GM23338 (cell line): ENCODE data around the gene PRR12. TPM values are rescaled to one million over a fixed set of nuclear protein-coding genes. Genes with fewer than 3 reads are reported as not detected.

Source experiments
- ATAC-seq: fragments of 200-7000 bp; cut with Tn5 transposase; 3 replicates; pipeline ENCODE4 v1.9.1; 2020
- DNase-seq: peaks from one replicate; pipeline ENCODE4 v3.0.0-alpha.2; 2015; ENCODE audit warnings: low spot score
- H2AFZ ChIP-seq: fragments of 200-600 bp; sonication (generic); 2 replicates; pipeline ENCODE4 v1.8.0; 2016; ENCODE audit warnings: antibody characterized with exemption, mild to moderate bottlenecking, moderate library complexity
- H3F3A ChIP-seq: fragments of 200-600 bp; sonication (generic); replicated peaks from 2 replicates; pipeline ENCODE4 v1.8.0; 2017; ENCODE audit warnings: antibody characterized with exemption, mixed run types, low read depth
- H3K27ac ChIP-seq: fragments of 200-600 bp; sonication (generic); 2 replicates; pipeline ENCODE4 v1.6.1; 2016; ENCODE audit warnings: low read depth
- H3K27me3 ChIP-seq: fragments of 200-600 bp; sonication (generic); 2 replicates; pipeline ENCODE4 v1.8.0; 2016; ENCODE audit warnings: mild to moderate bottlenecking, mixed run types, moderate library complexity; ENCODE audit not compliant: insufficient read depth
- H3K36me3 ChIP-seq: fragments of 200-600 bp; sonication (generic); 2 replicates; pipeline ENCODE4 v1.8.0; 2016; ENCODE audit warnings: mild to moderate bottlenecking; ENCODE audit not compliant: insufficient read depth
- H3K4me1 ChIP-seq: fragments of 200-600 bp; sonication (generic); 2 replicates; pipeline ENCODE4 v1.8.0; 2016; ENCODE audit warnings: mild to moderate bottlenecking, moderate library complexity; ENCODE audit not compliant: insufficient read depth
- H3K4me2 ChIP-seq: fragments of 200-600 bp; sonication (generic); 2 replicates; pipeline ENCODE4 v1.7.1; 2017; ENCODE audit warnings: mixed run types
- H3K4me3 ChIP-seq: fragments of 200-600 bp; sonication (generic); 2 replicates; pipeline ENCODE4 v1.6.1; 2016; ENCODE audit warnings: mixed run types
- H3K79me2 ChIP-seq: fragments of 200-600 bp; sonication (generic); replicated peaks from 2 replicates; pipeline ENCODE4 v1.8.0; 2017; ENCODE audit warnings: mild to moderate bottlenecking; ENCODE audit not compliant: insufficient read depth
- H3K9me2 ChIP-seq: fragments of 200-600 bp; sonication (generic); 2 replicates; pipeline ENCODE4 v1.8.0; 2017; ENCODE audit not compliant: insufficient read depth
- H4K20me1 ChIP-seq: fragments of 200-600 bp; sonication (generic); replicated peaks from 2 replicates; pipeline ENCODE4 v1.8.0; 2017; ENCODE audit warnings: mild to moderate bottlenecking; ENCODE audit not compliant: insufficient read depth
- H3K27ac Mint-ChIP-seq: 2 replicates; pipeline ENCODE4 v1.8.0; 2020; ENCODE audit warnings: inconsistent platforms, mild to moderate bottlenecking, moderate library complexity, mixed read lengths
- H3K27me3 Mint-ChIP-seq: 3 replicates; pipeline ENCODE4 v1.8.0; 2022; ENCODE audit warnings: low read depth, mild to moderate bottlenecking, moderate library complexity, mixed read lengths, inconsistent platforms; ENCODE audit not compliant: insufficient read depth, poor library complexity
- H3K36me3 Mint-ChIP-seq: 3 replicates; pipeline ENCODE4 v1.8.0; 2021; ENCODE audit warnings: low read depth, mild to moderate bottlenecking, inconsistent platforms, moderate library complexity, mixed read lengths
- H3K4me1 Mint-ChIP-seq: 3 replicates; pipeline ENCODE4 v1.8.0; 2020; ENCODE audit warnings: mild to moderate bottlenecking, inconsistent platforms, mixed read lengths
- H3K4me3 Mint-ChIP-seq: 3 replicates; pipeline ENCODE4 v1.8.0; 2021; ENCODE audit warnings: moderate library complexity, mild to moderate bottlenecking, inconsistent platforms, mixed read lengths
- H3K9me3 Mint-ChIP-seq: 3 replicates; pipeline ENCODE4 v1.8.0; 2020; ENCODE audit warnings: moderate library complexity, mild to moderate bottlenecking, inconsistent platforms, mixed read lengths
- CREB1 ChIP-seq: fragments of 250-450 bp; sonication (Bioruptor Pico); IDR thresholded peaks from 2 replicates; pipeline ENCODE4 v1.5.0; 2020; ENCODE audit warnings: low read depth, mild to moderate bottlenecking, moderate library complexity
- STAT1 ChIP-seq: IDR thresholded peaks from one replicate; pipeline ENCODE4 v1.6.1; 2016; ENCODE audit warnings: antibody characterized with exemption; ENCODE audit not compliant: unreplicated experiment
- ZNF462 ChIP-seq: fragments of 250-450 bp; sonication (Bioruptor Pico); IDR thresholded peaks from 2 replicates; pipeline ENCODE4 v1.5.0; 2020; ENCODE audit warnings: mild to moderate bottlenecking, moderate library complexity
- polyA plus RNA-seq: library from polyadenylated mRNA; unstranded; fragments of >200 nt; fragmentation: Nextera tagmentation; extraction: Ambion mirVana; gene quantifications from 2 replicates; pipeline ENCODE4 v1.2.1, GENCODE V29; 2016
- total RNA-seq: library from RNA; depleted of rRNA; stranded (reverse); fragments of >200 nt; shearing (Covaris generic); gene quantifications from 2 replicates; pipeline ENCODE4 v1.2.3, GENCODE V29; 2014
- TF ChIP-seq, protein P1 (sequence below), 2 experiments: fragments of 200-600 bp in 1 of 2; sonication (generic) in 1 of 2; conservative IDR thresholded peaks; 2 replicates each; pipeline versions ENCODE4 v1.5.1 to v1.6.1; 2016 to 2017; ENCODE audit warnings: antibody characterized with exemption in 2 of 2, low read depth in 2 of 2, mild to moderate bottlenecking in 2 of 2, moderate library complexity in 1 of 2

The PRR12 gene
- total and polyA plus RNA-seq, 2 experiments from 2014 or later = 8.6 to 41.6 TPM

GRCh38 chr19:49643466-49643865, 52.5 kb downstream of the PRR12 start (continued):
- TF ChIP-seq ZNF462 (CRISPR knock-in tag) (no peak), STAT1 (no peak)
- TF ChIP-seq, protein P1, sequence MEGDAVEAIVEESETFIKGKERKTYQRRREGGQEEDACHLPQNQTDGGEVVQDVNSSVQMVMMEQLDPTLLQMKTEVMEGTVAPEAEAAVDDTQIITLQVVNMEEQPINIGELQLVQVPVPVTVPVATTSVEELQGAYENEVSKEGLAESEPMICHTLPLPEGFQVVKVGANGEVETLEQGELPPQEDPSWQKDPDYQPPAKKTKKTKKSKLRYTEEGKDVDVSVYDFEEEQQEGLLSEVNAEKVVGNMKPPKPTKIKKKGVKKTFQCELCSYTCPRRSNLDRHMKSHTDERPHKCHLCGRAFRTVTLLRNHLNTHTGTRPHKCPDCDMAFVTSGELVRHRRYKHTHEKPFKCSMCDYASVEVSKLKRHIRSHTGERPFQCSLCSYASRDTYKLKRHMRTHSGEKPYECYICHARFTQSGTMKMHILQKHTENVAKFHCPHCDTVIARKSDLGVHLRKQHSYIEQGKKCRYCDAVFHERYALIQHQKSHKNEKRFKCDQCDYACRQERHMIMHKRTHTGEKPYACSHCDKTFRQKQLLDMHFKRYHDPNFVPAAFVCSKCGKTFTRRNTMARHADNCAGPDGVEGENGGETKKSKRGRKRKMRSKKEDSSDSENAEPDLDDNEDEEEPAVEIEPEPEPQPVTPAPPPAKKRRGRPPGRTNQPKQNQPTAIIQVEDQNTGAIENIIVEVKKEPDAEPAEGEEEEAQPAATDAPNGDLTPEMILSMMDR (conservative IDR thresholded peaks at IDR 0.05; ENCODE audit: low read depth in 2 of 2) = no peak

- no peak overlapping the region for H3K4me2 ChIP-seq
- TF ChIP-seq, protein P1 (conservative IDR thresholded peaks at IDR 0.05; ENCODE audit: low read depth in 2 of 2) = no peak
- TF ChIP-seq ZNF462 (CRISPR knock-in tag) = no peak
- no peak for TF ChIP-seq CREB1 (CRISPR knock-in tag)
- ATAC-seq (no peak), DNase-seq (no peak)
- peaks cover 13% of the 10 kb centered on the region for H4K20me1 ChIP-seq
- H3K79me2 ChIP-seq = peaks cover 26% of the 10 kb centered on the region
- no peaks in the 10 kb centered on the region; the same call in none of the 2 replicates for H3K36me3 ChIP-seq
- no peaks in the 10 kb centered on the region for H3K9me2 ChIP-seq
- Mint-ChIP-seq H3K36me3 (peaks cover 32% of the 10 kb centered on the region), H3K27ac (peak overlapping the region; percentile 77; the same call in 1 of the 2 replicates), H3K9me3 (no peaks in the 10 kb centered on the region), H3K27me3 (peaks cover 22% of the 10 kb centered on the region), H3K4me3 (no peak overlapping the region), H3K4me1 (peaks cover 30% of the 10 kb centered on the region)
- H3K4me3 ChIP-seq = no peak overlapping the region
- peaks cover 21% of the 10 kb centered on the region for H3F3A ChIP-seq
- H3K27me3 ChIP-seq = no peaks in the 10 kb centered on the region
- H2AFZ ChIP-seq = no peak overlapping the region
- H3K27ac ChIP-seq = no peak overlapping the region
- H3K4me1 ChIP-seq = peaks cover 18% of the 10 kb centered on the region
Observed at GRCh38 chr19:49645592-49645991, 54.6 kb downstream of the PRR12 start.
